ENCODE results near the gene UBE3A.

GRCh38 chr15:25402342-25402741 lies 36.5 kb downstream of the UBE3A start:
- TF ChIP-seq EZH2phosphoT487 (IDR thresholded peaks at IDR 0.05; ENCODE audit: borderline replicate concordance) = no peak
- no peak for TF ChIP-seq CTCF (conservative IDR thresholded peaks at IDR 0.05; ENCODE audit: low read length)

Data from Loucy (cell line).